GM12875 (cell line): ENCODE measurements around the gene HTT-AS.

Experiments
- H3K4me3 ChIP-seq: one replicate; pipeline ENCODE4 v1.5.1; 2011; ENCODE audit warnings: low read depth, low read length, control low read depth
- TF ChIP-seq, protein P1 (sequence below): IDR thresholded peaks from 2 replicates; pipeline ENCODE4 v1.5.1; 2011; ENCODE audit warnings: low read depth, mild to moderate bottlenecking, control low read depth, inconsistent platforms, low read length, moderate library complexity, borderline replicate concordance; ENCODE audit not compliant: insufficient read depth

Gene HTT-AS

DNA sequence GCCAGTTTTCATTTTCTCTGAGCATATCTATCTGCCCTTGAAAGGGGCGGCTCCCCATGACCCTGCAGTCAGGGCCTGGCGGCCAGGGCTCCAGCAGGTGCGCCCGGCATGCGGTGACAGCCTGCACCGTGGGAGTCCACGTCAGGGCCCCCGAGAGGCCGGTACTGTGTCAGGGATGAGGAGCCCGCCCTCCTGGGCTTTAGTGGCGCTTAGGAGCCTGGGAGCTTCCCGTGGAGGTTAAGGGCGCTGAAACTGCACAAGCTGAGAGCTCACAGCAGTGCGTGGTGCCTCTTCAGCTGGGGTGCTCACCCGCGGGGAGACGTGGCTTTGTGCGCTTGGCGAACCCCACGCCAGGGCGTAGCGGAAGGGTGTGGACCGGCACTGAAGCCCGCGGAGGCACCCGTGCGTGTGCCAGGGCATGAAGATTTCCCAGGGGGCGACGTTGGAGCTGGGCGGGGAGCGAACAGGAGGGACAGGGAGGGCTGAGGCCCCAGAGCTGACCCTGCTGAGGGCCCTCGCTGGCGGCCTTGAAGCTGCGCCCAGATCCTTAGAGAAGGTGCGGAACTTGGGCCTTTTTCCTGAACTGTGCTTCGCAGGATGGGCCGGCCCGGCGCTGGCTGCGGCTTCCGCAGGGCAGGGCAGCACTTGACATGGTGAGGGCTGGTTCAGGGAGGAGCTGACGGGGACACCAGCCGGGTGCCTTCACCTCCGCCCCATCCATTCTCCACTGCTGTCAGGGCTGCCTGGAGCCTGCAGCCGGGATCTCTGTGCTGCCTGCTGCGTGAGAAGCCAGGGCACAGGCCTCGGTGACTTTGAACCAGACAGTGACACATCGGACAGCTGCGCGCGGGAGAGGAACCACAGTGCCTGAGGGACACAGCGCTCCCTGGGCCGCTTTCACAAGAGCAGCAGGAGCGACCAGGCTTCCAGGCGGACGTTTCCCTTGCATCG, 32.9 kb downstream of the HTT-AS start:
- TF ChIP-seq, protein P1, sequence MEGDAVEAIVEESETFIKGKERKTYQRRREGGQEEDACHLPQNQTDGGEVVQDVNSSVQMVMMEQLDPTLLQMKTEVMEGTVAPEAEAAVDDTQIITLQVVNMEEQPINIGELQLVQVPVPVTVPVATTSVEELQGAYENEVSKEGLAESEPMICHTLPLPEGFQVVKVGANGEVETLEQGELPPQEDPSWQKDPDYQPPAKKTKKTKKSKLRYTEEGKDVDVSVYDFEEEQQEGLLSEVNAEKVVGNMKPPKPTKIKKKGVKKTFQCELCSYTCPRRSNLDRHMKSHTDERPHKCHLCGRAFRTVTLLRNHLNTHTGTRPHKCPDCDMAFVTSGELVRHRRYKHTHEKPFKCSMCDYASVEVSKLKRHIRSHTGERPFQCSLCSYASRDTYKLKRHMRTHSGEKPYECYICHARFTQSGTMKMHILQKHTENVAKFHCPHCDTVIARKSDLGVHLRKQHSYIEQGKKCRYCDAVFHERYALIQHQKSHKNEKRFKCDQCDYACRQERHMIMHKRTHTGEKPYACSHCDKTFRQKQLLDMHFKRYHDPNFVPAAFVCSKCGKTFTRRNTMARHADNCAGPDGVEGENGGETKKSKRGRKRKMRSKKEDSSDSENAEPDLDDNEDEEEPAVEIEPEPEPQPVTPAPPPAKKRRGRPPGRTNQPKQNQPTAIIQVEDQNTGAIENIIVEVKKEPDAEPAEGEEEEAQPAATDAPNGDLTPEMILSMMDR: no peak
- H3K4me3 ChIP-seq: peak overlapping the region; percentile 59

DNA sequence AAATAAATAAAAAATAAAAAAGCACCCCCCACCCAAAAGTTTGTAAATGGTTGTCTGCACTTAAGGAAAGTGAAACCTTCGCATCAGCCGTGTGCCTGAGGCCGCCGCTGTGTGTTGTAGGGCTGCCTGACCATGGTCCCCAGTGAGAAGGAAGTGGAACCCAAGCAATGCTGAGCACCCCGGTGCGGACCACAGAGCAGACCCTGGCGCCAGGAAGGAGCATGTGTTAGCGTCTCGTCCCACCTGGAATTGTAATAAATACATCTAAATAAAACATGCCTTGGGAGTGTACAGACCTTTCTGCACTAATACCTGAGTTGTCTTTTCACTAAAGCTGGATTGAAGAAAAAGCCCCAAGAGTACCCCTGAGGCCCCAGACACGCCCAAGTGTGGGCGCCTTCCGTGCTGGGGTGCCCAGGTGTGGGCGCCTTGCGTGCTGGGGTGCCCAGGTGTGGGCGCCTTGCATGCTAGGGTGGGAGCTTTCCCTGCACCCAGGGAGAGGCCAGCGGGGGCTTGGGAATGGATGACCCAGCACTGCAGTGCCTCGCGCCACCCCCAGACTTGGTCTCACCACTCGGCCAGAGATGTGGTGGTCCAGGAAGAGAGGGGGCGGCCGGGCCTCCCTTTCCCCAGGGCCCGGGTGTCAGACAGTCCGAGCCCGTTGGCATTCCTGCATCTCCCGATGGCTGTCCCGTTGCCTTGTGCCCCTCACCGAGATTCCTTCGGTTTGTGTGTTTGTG, 33.7 kb downstream of the HTT-AS start:
- H3K4me3 ChIP-seq: peak overlapping the region; percentile 59
- TF ChIP-seq, protein P1: no peak

DNA sequence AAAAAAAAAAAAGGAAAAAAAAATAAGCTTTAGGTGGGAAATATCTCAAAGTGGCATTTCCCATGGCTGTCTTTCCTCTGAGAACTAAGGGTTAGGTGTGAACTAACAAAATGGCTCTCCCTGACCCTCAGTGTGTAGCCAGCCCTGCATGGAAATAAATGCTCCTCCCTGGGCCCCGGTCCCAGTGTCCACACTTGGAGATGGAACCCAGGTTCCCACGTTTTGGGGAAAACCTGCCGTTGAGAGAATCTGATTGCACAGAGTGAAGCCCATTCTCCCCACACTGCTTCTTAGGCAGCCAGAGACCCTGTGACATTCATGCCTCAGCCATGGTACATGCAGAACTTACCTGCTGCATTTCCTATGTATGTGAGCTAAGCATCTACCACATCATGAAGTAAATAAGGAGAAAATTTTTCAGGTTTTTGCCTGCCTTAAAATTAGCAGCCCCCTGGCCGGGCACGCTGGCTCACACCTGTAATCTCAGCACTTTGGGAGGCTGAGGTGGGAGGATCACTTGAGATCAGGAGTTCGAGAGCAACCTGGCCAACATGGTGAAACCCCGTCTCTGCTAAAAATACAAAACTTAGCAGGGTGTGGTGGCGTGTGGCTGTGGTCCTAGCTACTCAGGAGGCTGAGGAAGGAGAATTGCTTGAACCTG, 34.5 kb downstream of the HTT-AS start:
- peak overlapping the region; percentile 17 for H3K4me3 ChIP-seq
- TF ChIP-seq, protein P1: no peak

DNA sequence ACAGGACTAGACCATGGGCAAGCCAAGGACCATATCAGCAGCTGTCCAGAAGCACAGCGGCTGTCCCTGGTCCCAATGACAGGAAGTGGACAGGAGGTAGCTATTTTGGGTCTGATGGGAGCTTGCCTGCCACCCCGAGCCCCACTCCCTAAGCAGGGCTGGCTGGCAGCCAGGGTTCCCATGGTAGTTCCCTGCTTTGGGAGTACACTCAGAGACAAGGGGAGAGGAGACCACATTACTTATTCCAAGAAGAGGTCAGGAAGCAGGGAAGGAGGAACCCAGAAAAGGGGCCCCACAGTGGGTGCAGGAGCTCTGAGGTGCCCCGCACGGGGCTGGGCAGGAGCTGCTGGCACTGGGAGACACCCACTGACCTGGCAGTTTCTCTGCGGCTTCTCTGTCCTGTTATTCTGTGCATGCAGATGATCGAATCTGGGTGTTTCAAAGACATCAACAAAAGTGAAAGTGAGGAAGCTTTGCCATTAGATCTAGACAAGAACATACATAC, 36.3 kb downstream of the HTT-AS start:
- H3K4me3 ChIP-seq: no peak overlapping the region
- TF ChIP-seq, protein P1: no peak

DNA sequence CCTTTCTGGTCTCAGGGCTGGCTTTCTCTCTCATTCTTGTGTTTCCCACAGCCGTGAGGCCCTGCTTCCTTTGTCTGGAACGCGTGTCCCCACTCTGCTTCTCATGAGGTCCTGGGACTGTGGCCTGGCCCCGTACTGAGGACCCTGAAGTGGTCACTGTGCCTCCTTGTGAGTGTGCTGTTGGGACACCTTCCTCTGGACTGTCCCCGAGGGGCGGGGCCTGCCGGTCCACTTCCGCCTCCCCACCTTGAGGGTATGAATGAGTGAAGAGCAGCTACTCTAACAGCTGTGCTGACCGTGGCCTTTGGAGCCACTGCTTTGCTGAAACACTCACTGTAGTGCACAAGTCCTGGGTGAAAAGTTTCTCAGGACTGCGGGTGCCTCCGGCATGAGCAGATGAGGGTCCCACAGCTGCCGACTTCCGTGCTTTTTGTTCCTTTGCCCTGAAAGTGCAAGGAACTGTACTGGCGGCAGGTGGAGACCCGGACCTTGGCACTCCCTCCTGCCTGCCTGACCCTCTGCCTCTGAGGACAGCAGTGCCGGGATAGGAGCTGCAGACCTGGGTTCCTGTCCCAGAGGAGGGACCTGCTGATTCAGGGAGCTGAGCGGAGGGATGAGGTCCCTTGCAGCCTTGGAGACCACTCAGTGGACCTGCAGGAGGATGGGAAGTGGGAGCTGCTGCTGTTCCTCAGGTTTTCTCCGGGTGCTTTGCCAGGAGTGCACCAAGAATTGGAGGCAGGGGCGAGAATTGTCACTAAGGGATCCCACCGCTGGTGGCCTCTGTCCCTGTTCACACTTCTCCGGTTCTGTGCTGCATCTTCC, 38.0 kb downstream of the HTT-AS start:
- TF ChIP-seq, protein P1: no peak
- no peak overlapping the region for H3K4me3 ChIP-seq

DNA sequence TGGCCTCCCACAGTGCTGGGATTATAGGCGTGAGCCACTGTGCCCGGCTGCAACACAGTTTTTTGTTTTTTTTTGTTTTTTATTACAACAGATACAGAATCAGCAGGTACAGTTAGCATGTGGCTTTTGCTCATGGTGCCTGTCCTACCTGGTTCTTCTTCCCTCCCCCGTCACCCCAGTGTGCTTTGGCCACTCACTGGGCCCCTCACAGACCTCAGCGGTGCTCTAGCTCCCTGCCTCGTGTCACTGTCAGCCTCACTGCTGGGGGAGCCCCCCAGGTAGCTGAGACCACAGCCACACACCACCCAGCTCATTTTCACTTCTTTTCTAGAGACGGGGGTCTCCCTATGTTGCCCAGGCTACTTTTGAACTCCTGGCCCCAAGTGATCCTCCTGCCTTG, 38.7 kb downstream of the HTT-AS start:
- no peak overlapping the region for H3K4me3 ChIP-seq
- TF ChIP-seq, protein P1: no peak
